HG03469 (cell line): ENCODE measurements around the gene ANKRD1.

ENCODE experiments used
- ATAC-seq: cut with Tn5 transposase; IDR thresholded peaks from one replicate; pipeline ENCODE4 v1.9.1; 2021; ENCODE audit warnings: mild to moderate bottlenecking, moderate library complexity, moderate number of reproducible peaks; ENCODE audit not compliant: unreplicated experiment

ANKRD1 gene

DNA sequence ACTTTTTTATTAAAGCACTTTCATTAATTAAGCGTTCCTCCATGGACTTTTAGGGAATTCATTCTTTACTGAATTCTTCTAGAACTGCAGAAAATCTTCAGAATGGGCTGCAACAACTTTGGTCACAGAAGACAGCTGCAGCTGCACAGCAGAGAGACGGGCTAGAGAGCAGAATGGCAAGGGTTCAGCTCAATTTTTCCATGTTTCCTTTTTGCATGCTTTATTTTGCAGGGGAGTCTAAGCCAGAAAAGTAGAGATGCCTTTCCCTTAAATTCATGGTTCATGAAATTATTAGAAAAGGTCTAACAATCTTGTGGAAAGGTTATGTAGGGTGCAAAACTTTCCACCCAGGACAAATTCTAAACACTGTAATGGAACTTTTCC lies 15.4 kb upstream of the ANKRD1 start:
- no peak for ATAC-seq

GRCh38 chr10:90935581-90936275 lies 14.8 kb upstream of the ANKRD1 start:
- no peak for ATAC-seq

- ATAC-seq: no peak
These were observed 10.3 kb upstream of the ANKRD1 start for GRCh38 chr10:90930971-90931871.

GRCh38 chr10:90930070-90930837 lies 9.4 kb upstream of the ANKRD1 start:
- no peak for ATAC-seq

DNA sequence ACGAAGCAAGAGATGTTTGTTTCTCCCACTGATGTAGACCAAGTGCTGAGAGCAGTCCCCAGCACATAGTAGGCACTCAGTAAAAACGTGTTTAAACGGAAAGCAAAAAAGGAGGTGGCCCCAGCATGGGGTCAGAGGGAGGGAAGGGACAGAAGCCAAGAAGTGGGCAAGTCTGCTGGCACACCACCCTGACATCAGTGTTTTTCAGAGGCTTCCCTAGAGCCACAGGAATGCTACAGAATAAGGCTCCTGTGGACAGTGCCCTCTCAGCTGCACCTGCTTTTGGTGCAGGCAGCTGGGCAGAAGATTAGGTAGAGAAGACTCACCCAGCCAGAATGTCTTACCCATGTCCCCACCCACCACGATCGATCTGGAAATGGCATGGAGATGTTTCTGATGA lies 8.3 kb upstream of the ANKRD1 start:
- no peak for ATAC-seq

DNA sequence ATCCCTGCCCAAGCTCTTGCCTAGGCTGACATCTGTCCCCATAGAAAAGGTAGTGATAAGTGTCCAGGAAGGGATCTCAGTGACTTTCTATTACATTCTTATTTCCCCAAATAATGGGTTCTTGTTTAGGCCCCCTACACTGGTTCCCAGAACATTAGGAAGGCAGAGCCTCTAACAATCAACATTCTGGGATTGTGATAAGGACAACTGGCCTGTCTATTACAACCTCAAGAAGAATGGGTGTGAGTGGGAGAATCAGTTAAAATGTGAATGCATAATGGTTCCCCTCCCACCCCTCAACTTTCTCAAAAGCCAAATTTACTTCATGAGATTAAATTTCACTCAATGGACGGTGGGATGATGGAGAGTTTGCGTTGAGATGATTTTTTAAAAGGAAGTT lies 6.4 kb upstream of the ANKRD1 start:
- ATAC-seq: no peak

DNA sequence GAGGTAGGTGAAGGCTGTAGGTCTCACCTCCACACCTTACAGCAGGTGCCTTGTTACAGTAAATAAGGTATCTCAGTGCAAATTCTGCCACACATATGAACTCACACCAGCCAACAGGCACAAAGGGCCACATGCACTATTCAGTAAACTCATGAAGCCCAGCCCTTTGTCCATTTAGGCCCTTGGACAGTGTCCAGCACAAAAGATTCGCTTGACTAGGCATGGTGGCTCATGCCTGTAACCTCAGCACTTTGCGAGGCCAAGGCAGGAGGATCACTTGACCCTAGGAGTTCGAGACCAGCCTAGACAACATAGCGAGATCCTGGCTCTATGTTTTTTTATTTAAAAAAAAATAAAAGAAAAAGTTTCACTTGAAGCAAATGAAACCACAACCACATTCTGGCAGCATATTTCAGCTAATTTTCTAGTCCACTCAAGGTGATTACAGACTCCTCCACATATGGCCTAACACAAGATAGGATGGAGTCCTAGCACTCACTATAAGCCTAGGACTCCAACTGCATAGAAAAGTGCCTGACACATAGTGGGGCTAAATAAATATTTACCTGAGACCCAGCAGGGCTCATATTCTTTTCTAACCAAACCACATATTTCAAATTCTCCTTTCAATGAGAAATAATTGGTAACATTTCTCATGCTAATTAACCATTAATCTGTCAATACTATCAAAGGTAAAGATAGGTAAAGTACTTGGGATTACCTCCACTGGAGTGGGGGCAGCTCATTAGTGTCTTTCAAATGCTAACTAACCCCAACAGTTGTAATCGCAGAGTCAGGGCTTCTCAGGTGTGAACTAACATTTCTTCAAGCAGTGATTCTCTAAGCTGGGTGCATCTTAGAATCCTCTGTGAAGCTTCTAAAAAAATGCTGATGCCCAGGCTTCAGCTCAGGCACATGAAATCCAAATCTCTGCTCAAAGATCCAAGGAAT lies 4.5 kb upstream of the ANKRD1 start:
- ATAC-seq: no peak

- ATAC-seq: no peak
These were observed 3.7 kb upstream of the ANKRD1 start for GRCh38 chr10:90924552-90924951.

DNA sequence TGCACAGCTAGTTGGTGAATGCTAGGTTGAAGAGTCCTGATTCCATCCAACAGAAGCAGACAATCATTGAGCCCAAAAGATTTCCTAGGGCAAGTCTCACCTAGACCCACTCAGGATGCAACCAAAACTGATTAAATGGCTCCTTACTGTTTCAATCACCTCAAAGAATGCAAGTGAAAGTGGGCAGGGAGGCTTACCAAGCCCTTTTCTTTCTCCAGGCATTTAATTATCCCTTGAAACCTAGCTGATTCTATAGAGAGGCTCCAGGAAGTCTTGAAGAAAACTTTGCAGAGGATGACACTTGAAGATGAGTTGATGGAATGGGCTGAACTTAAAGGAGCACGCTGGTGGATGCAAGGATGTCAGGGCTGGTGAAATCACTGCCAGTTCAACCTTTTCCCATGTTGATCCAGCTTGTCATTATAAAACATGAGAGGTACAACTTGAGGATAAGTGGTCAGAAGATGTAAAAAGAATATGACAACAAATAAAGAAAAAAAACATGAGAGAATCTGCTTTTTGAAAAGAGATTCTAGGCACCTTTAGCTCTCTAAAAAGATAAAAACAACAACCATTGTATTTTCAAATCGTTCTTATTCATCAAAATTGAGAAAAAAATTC lies 2.3 kb upstream of the ANKRD1 start:
- no peak for ATAC-seq

- ATAC-seq: no peak
These were observed 1.0 kb upstream of the ANKRD1 start for GRCh38 chr10:90921906-90922305.

DNA sequence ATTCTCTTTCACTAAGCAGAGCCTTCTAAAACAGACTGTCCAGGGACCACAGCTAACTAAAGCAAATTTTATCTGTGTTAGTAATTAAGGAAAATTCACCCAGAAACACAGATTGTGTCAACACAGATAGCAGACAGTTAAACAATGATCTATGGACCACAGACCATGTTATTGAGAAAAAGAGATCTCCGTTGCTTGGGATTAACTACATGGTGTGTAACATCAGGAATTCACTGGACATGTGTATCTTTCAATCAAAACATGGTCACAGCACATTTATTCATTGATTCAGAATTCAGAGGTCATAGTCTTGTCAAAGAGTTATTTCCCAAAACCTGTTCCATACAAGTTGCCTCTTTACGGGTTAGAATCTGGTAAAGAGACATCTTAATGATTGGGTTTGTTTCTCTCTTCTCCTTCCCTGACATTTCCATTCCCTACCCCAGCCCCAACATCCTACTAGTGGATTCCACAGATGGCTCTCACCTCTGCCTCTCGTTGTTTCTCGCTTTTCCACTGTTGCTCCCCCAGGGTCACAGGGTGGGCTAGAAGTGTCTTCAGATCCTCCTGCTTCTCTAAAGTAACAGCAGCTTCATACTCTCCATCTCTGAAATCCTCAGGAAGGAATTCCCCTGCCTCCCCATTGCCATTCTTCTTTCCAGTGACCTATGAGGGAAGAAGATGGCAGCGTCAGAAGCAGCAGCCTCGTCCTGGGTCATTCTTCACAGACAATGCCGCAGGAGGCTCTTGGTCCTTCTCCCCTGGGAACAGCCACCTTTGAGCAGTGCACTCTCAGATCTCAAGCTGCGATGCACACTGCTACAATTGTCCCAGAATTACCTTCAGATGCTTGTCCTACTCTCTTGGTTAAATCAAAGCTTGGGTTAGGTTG lies 958 bp downstream of the ANKRD1 start:
- no peak for ATAC-seq

DNA sequence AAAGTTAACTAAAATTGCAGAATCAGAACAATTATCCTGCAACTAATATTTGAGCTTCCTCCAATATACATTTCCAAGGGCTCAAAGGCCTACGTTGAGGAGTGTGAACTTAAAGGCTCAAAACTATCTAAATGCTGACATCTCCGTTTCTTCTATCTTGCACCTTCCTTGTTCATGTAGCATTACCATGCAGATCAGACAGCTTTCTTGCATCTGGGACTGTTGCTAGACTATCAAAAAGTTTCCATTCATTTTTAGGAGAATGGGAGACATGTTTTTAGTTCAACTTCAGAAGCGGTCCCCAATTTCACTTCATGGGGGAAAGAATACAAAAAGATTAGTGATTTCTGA lies 2.9 kb downstream of the ANKRD1 start:
- no peak for ATAC-seq

DNA sequence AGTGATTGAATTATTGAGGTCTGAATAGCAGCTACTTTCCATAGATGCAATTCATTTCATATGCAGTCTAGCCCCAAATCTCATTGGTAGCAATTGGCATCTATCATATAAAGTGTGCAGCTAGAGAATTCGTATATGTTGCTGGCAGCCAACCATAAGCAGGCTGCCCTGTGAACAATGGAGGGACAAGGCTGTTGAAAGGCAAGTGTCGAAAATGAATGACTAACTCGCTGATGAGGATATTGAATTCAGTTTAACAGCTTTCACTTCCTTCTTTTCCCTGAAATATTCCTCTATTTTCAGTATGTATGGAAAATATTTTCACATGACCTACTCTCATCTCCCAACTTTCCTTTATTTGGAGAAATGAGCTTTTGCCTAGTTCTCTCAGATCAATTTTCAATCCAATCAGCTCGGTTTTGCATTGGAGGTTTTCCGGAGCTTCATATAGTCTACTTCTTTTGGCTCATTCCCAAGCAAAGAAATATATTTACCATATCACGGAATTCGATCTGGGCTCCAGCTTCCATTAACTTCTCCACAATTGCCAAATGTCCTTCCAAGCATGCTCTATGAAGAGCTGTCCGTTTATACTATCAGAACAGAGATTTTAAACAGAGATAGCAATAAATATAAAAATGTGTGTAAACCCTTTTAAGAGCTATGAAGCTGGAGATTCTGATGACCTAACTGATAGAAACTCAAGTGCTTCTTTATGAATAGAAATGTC lies 3.5 kb downstream of the ANKRD1 start:
- ATAC-seq: no peak

DNA sequence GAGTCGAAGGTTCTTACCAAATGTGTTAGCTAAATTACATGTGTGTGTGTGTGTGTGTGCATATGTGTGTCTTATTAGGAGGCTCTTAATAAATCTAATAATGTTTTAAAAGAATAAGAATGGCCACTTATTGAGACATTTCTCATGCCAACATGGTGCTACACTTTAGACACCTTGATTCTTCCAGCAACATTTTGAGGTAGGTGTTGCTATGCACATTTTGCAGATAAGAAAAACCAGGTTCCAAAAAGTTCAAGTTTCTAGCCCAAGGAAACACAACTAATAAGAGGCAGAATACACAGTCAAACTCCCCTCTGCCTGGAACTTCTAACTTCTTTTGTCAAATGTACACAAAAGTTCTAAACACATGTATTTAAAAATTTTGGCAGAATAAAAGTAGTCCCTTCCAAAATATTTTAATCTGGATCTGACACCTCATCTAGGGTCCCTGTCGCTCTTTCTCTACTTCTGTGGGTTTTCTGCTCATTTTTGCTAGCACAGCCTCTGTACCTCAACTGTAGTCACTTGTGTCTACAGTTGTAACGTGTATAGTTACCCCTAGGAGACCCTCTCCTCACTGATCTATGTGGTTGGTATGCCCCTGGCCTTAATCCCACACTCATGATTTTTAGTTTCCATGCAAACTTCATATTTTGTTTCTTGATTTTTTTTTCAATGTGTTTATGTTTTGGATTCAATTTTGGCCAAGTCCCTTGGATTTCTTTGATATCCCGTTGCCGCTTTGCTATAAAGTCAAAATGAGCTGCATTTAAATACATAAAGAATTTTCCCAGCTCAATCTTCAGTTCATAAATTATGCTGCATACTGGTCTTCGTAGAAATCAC lies 4.3 kb downstream of the ANKRD1 start:
- ATAC-seq: no peak

GRCh38 chr10:90915766-90916075 lies 5.2 kb downstream of the ANKRD1 start:
- no peak for ATAC-seq

GRCh38 chr10:90914992-90915765 lies 5.7 kb downstream of the ANKRD1 start:
- no peak for ATAC-seq
